Neural progenitor cell (in vitro differentiated cells): ENCODE measurements around the gene SPRR2A. TPM values are rescaled to one million over a fixed set of nuclear protein-coding genes. Genes with fewer than 3 reads are reported as not detected.
A peak's percentile ranks its signal among the peaks of the same experiment; 100 is the strongest.

Experiments
- DNase-seq: peaks from one replicate; pipeline ENCODE4 v3.0.0-alpha.2; 2016; ENCODE audit warnings: low spot score
- H2AFZ ChIP-seq: fragments of 200-600 bp; sonication (generic); replicated peaks from 2 replicates; pipeline ENCODE4 v1.6.1; 2016; ENCODE audit warnings: antibody characterized with exemption
- H3F3A ChIP-seq: fragments of 200-600 bp; sonication (generic); 2 replicates; pipeline ENCODE4 v1.6.1; 2016; ENCODE audit warnings: antibody characterized with exemption, low read depth
- H3K27ac ChIP-seq: fragments of 200-600 bp; sonication (generic); 2 replicates; pipeline ENCODE4 v1.5.1; 2016; ENCODE audit warnings: mild to moderate bottlenecking
- H3K27me3 ChIP-seq: fragments of 200-600 bp; sonication (generic); 2 replicates; pipeline ENCODE4 v1.6.1; 2016; ENCODE audit warnings: mild to moderate bottlenecking, moderate library complexity
- H3K36me3 ChIP-seq: fragments of 200-600 bp; sonication (generic); 2 replicates; pipeline ENCODE4 v1.5.1; 2016
- H3K4me1 ChIP-seq: fragments of 200-600 bp; sonication (generic); 2 replicates; pipeline ENCODE4 v1.6.1; 2016; ENCODE audit warnings: mixed run types
- H3K4me2 ChIP-seq: fragments of 200-600 bp; sonication (generic); 2 replicates; pipeline ENCODE4 v1.6.1; 2016
- H3K4me3 ChIP-seq: fragments of 200-600 bp; sonication (generic); 2 replicates; pipeline ENCODE4 v1.5.1; 2016
- H3K79me2 ChIP-seq: fragments of 200-600 bp; sonication (generic); 2 replicates; pipeline ENCODE4 v1.6.1; 2016; ENCODE audit warnings: low read depth
- H3K9ac ChIP-seq: fragments of 200-600 bp; sonication (generic); 2 replicates; pipeline ENCODE4 v1.6.1; 2016
- H3K9me3 ChIP-seq: fragments of 200-600 bp; sonication (generic); 2 replicates; pipeline ENCODE4 v1.5.1; 2016; ENCODE audit warnings: low read depth
- H4K20me1 ChIP-seq: fragments of 200-600 bp; sonication (generic); 2 replicates; pipeline ENCODE4 v1.6.1; 2016; ENCODE audit warnings: low read depth
- H3K27ac Mint-ChIP-seq: 3 replicates; pipeline ENCODE4 v1.8.0; 2021; ENCODE audit warnings: mixed read lengths
- H3K27me3 Mint-ChIP-seq: 2 replicates; pipeline ENCODE4 v1.8.0; 2022; ENCODE audit warnings: low read depth, mild to moderate bottlenecking, inconsistent platforms, moderate library complexity, mixed read lengths; ENCODE audit not compliant: insufficient read depth
- H3K36me3 Mint-ChIP-seq: 3 replicates; pipeline ENCODE4 v1.8.0; 2021; ENCODE audit warnings: mixed read lengths
- H3K4me1 Mint-ChIP-seq: 3 replicates; pipeline ENCODE4 v1.8.0; 2021; ENCODE audit warnings: mixed read lengths
- H3K4me3 Mint-ChIP-seq: 3 replicates; pipeline ENCODE4 v1.8.0; 2021; ENCODE audit warnings: mild to moderate bottlenecking, moderate library complexity, mixed read lengths
- H3K9me3 Mint-ChIP-seq: 3 replicates; pipeline ENCODE4 v1.8.0; 2020; ENCODE audit warnings: mixed read lengths
- CTCF ChIP-seq: fragments of 200-600 bp; sonication (generic); IDR thresholded peaks from 2 replicates; pipeline ENCODE4 v1.5.1; 2017; ENCODE audit warnings: antibody characterized with exemption, mild to moderate bottlenecking
- EZH2 ChIP-seq: fragments of 200-600 bp; sonication (generic); IDR thresholded peaks from 2 replicates; pipeline ENCODE4 v1.6.1; 2017; ENCODE audit warnings: antibody characterized with exemption, mild to moderate bottlenecking, moderate library complexity
- EZH2phosphoT487 ChIP-seq: fragments of 200-600 bp; sonication (generic); IDR thresholded peaks from 2 replicates; pipeline ENCODE4 v1.6.1; 2017; ENCODE audit warnings: antibody characterized with exemption
- total RNA-seq: library from RNA; depleted of rRNA; stranded (reverse); fragments of >200 nt; gene quantifications from 2 replicates; pipeline ENCODE4 v1.2.3, GENCODE V29; 2015; ENCODE audit warnings: low replicate concordance

Gene SPRR2A
- total RNA-seq, 1 donor from 2014 or later, result not detected

GRCh38 chr1:153032677-153033308 is 24.5 kb downstream of the SPRR2A start:
- no peak overlapping the region for H2AFZ ChIP-seq
- no peak overlapping the region for H3K9ac ChIP-seq
- H3K9me3 ChIP-seq, result peaks cover 3% of the 10 kb centered on the region
- no peaks in the 10 kb centered on the region for H3K27me3 ChIP-seq
- no peaks in the 10 kb centered on the region for H3K4me1 ChIP-seq
- no peaks in the 10 kb centered on the region for H3K36me3 Mint-ChIP-seq
- no peak overlapping the region for H3K4me2 ChIP-seq
- no peaks in the 10 kb centered on the region for H3K27me3 Mint-ChIP-seq
- H3K27ac Mint-ChIP-seq, result no peak overlapping the region
- no peak overlapping the region for H3K27ac ChIP-seq
- peak; percentile 21 for DNase-seq
- no peaks in the 10 kb centered on the region for H3K79me2 ChIP-seq
- H3K4me3 ChIP-seq, result no peak overlapping the region
- TF ChIP-seq EZH2 (no peak), CTCF (peak; percentile 12)
- H3K4me3 Mint-ChIP-seq, result no peak overlapping the region
- H3K9me3 Mint-ChIP-seq, result no peaks in the 10 kb centered on the region
- H3F3A ChIP-seq, result no peaks in the 10 kb centered on the region
- H3K4me1 Mint-ChIP-seq, result no peaks in the 10 kb centered on the region
- no peaks in the 10 kb centered on the region for H4K20me1 ChIP-seq
- no peaks in the 10 kb centered on the region for H3K36me3 ChIP-seq

GRCh38 chr1:153032073-153032472 is 25.2 kb downstream of the SPRR2A start:
- peaks cover 10% of the 10 kb centered on the region for H3K9me3 ChIP-seq
- H3K27me3 ChIP-seq, result no peaks in the 10 kb centered on the region
- Mint-ChIP-seq H3K4me1 (no peaks in the 10 kb centered on the region), H3K36me3 (no peaks in the 10 kb centered on the region), H3K9me3 (no peaks in the 10 kb centered on the region), H3K27me3 (no peaks in the 10 kb centered on the region), H3K27ac (no peak overlapping the region), H3K4me3 (no peak overlapping the region)
- no peaks in the 10 kb centered on the region for H3K36me3 ChIP-seq
- no peak overlapping the region for H3K4me3 ChIP-seq
- no peak overlapping the region for H3K9ac ChIP-seq
- H3K4me2 ChIP-seq, result no peak overlapping the region
- no peaks in the 10 kb centered on the region for H3F3A ChIP-seq
- DNase-seq, result no peak
- H2AFZ ChIP-seq, result no peak overlapping the region
- H4K20me1 ChIP-seq, result no peaks in the 10 kb centered on the region
- no peak for TF ChIP-seq CTCF
- TF ChIP-seq EZH2, result no peak
- no peak for TF ChIP-seq EZH2phosphoT487
- no peaks in the 10 kb centered on the region for H3K79me2 ChIP-seq
- no peaks in the 10 kb centered on the region for H3K4me1 ChIP-seq
- H3K27ac ChIP-seq, result no peak overlapping the region

GRCh38 chr1:153030895-153031294 is 26.4 kb downstream of the SPRR2A start, which contains the start of gene SPRR1B:
SPRR1B (plus strand) TSS chr1:153031203; CDS start chr1:153032346, 1,143 bp downstream.
- H3K79me2 ChIP-seq, result no peaks in the 10 kb centered on the region
- no peak for DNase-seq
- H3K27me3 ChIP-seq, result no peaks in the 10 kb centered on the region
- H3F3A ChIP-seq, result no peaks in the 10 kb centered on the region
- TF ChIP-seq EZH2phosphoT487, result no peak
- TF ChIP-seq EZH2, result no peak
- no peak for TF ChIP-seq CTCF
- no peaks in the 10 kb centered on the region for H3K4me1 Mint-ChIP-seq
- H3K4me2 ChIP-seq, result no peak within 1 kb of the TSS
- no peaks in the 10 kb centered on the region for H3K36me3 Mint-ChIP-seq
- H3K9ac ChIP-seq, result no peak within 1 kb of the TSS
- H2AFZ ChIP-seq, result no peak within 1 kb of the TSS
- H3K4me3 ChIP-seq, result no peak within 1 kb of the TSS
- no peak within 1 kb of the TSS for H3K4me3 Mint-ChIP-seq
- no peaks in the 10 kb centered on the region for H3K4me1 ChIP-seq
- H4K20me1 ChIP-seq, result no peaks in the 10 kb centered on the region
- H3K36me3 ChIP-seq, result no peaks in the 10 kb centered on the region
- H3K9me3 ChIP-seq, result peaks cover 11% of the 10 kb centered on the region
- H3K27ac Mint-ChIP-seq, result no peak within 1 kb of the TSS
- H3K27me3 Mint-ChIP-seq, result no peaks in the 10 kb centered on the region
- no peaks in the 10 kb centered on the region for H3K9me3 Mint-ChIP-seq
- no peak within 1 kb of the TSS for H3K27ac ChIP-seq
